Measurements from ENCODE around the gene RTN4R.
"Not testable (repeated sequence)": the region's sequence is repeated elsewhere in the genome, so short reads cannot be mapped to it uniquely, and the experiment has no call there.

The RTN4R gene

DNA sequence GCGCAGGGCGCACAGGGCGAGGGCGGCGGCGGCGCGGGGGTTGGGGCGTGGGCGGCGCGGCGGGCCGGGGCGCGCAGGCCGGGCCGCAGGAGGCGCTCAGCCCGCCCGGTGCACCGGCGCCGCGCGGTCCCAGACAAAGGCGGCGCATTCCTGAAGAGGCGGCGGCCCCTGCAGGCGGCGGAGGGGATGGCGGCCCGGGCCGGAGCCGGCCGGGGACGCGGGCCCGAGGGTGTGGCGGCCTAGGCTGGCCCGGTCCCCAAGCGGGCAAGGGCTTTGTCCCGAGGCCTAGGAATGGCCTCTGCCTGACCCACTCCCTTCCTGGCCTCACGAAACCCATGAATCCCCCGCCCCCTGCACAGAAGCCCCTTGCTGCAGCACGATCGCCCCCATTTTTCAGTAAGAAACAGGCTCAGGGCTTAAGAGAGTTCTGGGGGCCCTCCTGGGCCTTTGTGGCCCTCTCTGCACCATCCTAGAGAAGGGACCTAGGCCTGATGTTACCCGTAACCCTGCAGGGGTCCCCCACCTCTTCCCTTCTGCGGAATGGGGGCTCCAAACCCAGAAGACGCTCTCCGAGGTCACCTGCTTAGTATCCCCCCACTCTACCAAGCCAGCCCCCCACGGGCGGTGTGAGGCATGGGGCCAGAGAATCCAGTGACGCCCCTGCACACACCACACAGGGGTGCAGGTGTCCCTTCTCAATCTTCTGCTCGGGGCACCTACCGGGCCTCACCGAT, at the start of gene RTN4R:
Gene RTN4R, minus strand, starts transcription at position 40 of the 734 bp plus-strand sequence. CDS start 226 bp downstream, outside the sequence.
- no peak for DNase-seq (ENCODE audit: low read depth)

DNA sequence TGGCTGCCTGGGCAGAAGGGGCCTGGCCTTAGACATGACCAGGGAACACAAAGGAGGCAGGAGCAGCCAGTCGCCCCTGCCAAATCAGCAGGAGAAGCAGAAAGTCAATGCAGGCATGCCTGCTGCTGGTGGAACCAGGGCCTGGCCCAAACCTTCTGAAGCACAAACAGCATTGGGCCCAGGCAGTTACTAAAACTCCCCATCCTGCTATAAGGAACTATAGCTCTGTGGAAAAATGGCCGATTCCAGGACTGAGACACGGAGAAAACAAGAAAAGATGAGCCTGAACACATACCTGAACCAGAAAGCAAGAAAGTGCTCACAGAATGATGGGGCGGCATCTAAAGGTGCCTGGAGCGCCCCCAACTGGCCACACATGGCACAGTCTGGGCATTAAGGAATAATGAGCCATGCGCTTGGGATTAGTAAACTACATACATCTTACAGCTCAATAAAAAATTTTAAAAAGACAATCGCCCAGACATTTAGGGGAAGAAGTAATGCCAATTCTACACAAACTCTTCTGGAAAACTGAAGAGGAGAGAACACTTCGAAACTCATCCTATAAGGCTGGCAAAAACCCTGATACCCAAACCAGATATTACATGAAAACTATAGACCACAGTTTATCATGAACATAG, 49.4 kb upstream of the RTN4R start:
- not testable (repeated sequence) for DNase-seq (ENCODE audit: low read depth)

DNA sequence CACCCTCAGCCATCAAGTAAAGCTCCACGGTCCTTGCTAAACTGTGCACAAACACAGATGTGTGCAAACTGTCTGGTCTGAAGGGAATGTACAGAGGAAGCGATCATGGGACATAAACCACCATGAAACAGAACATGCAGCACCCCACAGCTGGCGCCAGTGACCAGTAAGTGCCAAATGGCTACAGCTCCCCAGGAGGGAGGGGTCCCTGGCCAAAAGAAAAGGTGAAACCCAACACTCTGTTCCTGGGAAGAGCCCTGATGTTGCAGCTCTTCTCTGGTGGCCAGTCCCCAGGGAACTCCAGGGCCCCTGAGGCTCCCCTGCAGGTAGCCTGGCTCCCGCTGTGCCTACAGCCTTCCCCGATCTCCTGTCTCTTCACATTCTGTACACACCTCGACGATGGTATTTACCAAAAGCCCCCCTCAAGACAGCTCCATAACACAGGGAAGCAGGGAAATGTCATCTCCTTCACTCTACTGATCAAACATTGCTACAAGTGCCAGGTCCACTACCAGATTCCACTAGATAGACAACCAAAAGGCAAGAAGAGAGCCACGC, 48.8 kb upstream of the RTN4R start:
- DNase-seq (ENCODE audit: low read depth): no peak

DNA sequence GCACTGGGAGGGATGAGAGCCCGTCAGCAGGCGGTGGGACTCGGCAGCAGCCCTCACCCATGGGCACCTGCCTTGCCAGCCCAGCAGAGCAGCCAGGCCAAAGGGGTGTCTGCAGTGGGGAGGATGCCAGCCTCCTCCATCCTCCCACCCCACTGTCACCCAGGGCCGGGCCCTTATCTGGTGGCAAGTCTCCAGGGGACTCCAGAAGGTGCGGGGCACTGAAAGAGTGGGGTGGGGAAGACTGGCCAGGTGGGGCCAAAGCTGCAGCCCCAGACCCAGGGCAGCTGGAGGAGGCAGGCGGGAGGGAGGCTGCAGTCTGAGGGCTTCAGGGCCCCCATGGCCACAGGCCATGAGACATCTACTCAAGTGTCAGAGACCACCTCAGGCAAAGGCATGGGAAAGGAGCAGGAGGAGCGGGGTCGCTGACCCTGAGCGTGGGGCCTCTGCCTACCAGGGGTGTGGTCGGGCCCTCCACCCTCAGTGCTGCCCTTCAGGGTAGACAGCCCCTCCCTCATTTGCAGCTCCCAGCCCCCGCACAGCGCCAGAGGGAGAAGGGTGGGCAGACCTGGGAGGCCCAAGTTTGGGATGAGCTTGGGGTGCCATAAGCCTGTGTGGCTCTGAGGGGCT, 48.2 kb upstream of the RTN4R start:
- no peak for DNase-seq (ENCODE audit: low read depth)

DNA sequence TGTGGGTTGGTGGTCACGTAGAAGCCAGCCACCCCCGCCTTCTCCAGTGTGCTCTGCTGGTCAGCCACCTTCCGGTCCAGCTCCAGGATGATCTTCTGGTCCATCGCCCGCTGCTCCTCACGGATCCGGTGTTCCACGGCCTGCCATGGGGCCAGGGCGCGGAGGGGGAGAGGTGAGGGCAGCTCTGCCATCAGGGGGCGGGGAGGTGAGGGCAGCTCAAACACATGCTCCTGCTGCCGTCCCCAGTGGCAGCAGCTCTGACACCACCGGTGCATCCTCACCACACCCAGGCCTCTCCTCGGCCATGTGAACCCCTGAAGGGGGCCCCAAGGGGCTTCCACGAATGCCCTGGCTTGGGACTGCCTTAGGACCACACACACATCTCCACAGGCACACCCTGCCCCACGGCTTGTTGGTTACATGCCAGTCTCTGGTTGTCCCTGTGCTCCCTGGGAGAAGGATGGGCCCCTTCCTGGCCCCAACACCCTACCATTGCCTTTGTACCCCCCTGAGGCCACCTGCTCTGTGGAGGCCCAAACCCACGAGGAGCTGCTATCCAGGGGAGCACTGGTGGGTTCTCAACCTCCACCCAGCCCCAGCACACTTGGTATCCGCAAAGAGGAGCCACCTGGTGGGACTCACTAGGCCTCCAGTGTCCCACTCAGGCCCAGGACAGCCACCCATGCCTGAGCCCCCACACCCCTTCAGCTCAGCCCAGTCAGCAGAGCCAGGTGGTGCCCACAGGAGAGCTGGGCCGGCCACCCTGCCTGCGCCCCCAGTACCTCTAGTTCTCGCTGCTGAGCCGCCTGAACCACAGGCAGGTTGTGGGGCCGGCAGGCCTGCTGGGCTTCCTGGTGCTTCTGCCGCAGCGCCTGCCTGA, 47.5 kb upstream of the RTN4R start:
- no peak for DNase-seq (ENCODE audit: low read depth)

DNA sequence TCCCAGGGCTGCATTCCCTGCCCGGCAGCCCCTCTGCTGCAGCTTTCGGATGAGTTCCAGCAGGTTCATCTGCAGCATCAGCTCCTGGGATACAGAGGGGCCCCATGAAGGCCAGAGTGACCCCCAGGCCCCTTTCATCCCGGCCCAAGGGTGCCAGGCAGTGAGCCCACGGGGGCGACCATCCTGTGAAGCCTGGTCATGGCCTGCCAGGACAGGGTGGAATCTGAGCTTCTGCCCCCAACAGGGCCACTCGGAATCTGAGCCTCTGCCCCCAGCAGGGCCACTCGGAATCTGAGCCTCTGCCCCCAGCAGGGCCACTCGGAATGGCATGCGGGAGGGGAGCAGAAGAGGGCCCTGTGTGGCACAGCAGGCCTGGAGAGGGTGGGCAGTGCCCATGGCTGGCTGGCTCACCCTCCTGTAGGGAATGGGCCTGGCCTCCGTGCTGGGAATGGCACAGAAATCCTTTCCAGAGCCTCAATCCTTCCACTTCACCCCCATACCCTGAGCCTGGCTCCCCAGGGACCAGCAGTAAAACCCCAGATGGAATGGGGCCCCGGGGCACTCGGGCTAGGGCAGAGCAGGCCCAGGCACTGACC, 46.7 kb upstream of the RTN4R start:
- not testable (repeated sequence) for DNase-seq (ENCODE audit: low read depth)

DNA sequence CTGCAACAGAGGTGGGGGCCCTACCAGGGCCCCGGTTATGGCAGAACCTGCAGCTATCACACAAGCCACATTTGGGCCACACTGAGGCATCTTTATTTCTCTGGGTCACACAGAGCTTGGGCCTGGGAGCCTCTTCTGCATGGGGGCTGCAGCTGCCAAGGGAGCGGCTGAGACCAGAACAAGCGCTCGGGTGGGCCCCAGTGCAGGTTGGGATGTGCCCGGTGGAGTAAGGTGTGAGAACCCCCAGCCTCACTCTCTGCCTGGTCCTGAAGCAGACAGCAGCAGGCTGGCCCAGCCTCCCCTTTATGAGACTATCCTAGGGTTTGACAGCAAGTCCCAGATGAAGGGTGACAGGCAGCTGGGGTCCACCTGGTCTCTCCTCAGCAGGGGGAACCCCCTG, 46.1 kb upstream of the RTN4R start:
- DNase-seq (ENCODE audit: low read depth): not testable (repeated sequence)

DNA sequence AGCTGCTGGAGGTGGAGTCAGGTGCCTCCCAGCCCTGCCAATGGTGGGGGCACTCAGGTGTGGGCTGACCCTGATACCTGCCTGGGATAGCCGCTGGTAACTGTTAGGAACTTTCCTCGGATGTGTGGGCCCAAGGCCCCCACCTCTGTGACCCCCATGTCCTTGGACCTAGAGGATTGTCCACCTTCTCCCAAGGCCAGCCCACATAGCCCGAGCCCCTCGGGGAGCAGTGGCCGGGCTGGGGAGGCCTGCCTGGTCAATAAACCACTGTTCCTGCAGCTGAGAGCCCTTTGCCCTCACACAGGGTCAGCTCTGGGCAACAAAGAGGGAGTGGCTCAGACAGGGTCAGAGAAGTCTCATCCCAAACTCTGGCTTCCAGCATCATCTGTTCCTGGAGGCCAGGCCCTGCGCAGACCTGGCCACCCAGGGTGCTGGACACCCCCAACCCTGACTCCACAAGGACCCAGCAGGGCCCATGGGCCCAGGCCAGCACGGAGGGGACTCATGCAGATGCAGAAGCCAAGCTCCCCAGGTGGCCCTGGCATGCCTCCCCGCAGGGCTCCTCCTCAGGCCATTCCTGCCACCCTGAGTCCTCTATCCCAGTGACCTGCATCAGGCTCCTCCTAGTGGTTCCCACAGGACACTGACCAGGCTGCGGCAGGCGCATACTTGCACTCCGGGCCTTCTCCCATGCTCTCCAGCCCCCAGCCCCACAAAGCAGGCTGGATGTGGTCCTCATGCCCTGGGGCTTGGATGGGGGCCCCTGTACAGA, 45.4 kb upstream of the RTN4R start:
- not testable (repeated sequence) for DNase-seq (ENCODE audit: low read depth)

DNA sequence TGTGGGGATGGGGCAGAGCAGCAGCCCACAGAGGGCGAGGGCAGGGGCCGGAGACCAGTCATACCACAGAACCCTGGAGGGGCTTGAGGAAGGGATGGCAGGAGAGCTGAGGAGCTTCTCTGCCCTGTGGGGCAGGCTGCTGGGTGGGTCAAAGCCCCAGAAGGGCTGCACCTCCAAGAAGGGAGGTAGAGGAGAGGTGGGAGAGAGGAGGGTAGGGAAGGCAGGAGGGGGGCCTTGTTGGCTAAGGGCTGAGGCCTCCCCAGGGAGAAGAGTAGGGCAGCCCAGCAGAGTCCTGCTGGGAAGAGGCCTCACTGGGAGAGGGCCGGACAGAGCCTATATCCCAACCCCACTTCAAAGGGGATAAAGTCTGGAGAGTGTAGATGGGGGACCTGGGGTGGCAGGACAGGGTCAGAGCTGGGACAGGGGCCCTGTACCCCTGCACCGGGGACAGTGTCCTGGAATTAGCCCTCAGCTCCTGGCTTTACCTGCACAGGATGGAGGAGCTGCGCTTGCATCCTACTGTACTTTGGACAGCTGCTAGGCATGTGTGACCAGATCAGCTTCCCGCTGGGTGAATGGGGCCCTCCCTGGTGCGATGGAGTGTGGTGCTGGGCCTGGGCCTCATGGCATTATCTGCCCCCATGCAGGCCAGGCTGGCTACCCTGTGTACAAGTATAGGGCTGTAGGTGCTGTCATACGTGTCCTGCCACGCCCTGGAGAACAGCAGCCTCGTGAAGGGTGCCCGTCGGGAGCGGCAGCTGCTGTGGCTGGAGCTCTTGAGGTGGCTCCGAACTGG, 44.5 kb upstream of the RTN4R start:
- no peak for DNase-seq (ENCODE audit: low read depth)

DNA sequence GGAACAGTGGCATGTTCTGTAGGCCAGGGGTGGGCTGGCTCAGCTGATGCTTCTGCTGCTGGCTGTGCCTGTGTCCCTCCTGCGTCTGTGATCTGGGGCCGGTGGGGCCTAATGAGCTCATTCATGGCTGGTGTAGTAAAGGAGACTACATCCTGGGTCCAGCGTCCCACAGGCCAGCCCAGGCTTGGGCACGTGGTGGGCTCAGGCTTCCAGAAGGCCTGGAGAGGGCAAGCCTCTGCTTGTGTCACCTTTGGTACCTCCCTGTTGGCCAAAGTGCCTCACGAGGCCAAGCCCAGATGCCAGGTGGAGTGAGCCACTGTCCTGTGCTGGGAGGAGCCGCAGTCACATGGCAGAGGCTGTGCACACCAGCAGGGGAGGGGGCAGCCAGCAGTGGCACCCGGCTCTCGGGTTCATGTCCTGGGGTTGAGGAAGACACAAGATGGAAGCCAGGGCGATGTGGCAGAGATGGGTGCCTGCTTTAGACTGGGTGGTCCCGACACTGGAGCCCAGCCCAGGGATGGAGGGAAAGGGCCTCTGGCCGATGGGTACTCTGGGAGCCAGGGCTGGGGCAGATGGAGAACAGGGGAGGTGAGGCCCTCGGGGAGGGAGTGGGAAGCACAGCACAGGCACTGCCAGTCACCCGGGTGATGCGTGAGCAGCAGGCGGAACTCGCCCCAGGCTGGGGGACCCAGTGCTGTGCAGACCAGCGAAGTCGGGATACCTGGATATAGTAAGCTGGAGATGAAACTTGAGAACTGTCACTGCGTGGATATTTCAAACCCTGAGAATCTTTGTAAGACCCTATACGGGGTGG, 43.3 kb upstream of the RTN4R start:
- not testable (repeated sequence) for DNase-seq (ENCODE audit: low read depth)

DNA sequence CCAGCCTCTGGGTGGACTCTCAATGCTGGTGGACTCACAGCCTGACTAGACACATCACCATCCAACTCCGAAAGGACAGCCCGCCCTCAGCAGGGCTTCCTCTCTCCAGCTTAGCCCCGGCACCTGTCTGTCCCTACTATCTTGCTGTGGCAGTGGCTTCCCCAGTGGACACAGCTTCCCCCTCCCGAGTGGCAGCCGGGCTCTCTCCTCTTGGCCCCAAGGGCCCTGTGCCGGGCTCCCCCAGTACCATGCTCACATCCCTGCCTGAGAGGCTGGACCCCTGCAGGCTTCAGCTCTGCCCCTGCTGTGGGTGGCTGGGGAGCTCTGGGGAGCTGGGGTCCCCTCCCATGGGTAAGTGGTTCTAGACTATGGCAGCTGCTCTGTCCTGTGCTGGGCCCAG, 42.7 kb upstream of the RTN4R start:
- not testable (repeated sequence) for DNase-seq (ENCODE audit: low read depth)

DNA sequence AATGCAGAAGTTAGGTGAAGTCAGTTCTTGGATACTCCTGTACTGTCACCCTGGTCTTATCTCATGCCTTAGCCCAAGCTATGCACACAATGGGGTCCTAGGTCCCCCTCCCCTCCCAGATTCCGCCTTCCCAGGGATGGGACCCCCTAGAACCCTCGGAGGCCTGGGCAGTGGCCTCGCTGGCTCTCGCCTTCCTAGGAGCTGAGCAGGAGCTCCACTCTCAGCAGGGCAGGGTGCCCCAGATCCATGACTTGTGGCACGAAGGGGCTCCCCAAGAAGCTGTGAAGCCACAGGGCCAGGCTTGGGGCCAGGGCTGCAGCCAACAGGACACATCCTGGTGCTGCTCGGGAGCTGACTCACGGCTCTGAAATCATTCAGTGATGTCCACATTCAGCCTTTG, 42.1 kb upstream of the RTN4R start:
- DNase-seq (ENCODE audit: low read depth): not testable (repeated sequence)

DNA sequence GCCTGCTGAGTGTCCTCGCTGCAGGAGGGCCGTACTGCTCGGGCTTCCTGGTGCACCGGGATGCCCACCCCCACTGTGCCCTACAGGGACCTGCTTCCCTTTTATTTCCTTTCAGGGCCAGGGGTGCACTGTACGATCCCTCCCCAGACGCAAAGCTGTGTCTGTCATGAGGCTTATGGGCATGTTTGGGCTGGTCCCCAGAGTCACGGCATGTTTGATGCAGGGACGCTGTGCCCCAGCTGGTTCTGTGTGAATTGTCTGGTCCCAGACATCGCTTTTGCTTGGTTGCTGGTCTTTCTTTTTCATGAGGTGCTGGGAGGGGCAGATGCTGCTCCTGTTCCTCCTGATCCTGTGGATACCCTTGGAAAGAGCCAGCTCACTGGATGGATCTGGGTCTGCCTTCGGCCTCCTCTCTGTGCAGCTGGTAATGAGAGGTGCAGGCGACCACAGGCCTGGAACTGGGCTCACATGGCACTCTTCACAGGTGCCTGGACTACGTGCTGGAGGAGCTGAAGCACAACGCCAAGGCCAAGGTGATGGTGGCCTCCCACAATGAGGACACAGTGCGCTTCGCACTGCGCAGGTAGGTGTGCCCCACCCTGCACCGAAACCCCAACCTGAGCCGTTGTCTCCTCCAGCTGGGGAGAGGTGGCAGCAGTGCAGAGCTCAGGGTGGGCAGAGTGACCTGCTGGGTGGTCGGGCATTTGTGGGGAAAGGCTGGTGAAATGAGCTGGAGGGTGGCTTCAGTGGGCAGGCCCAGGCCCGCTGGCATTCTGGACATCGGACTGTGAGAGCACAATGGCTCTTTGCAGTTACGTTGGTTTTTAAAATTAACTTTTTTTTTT, 40.9 kb upstream of the RTN4R start:
- DNase-seq (ENCODE audit: low read depth): not testable (repeated sequence)

DNA sequence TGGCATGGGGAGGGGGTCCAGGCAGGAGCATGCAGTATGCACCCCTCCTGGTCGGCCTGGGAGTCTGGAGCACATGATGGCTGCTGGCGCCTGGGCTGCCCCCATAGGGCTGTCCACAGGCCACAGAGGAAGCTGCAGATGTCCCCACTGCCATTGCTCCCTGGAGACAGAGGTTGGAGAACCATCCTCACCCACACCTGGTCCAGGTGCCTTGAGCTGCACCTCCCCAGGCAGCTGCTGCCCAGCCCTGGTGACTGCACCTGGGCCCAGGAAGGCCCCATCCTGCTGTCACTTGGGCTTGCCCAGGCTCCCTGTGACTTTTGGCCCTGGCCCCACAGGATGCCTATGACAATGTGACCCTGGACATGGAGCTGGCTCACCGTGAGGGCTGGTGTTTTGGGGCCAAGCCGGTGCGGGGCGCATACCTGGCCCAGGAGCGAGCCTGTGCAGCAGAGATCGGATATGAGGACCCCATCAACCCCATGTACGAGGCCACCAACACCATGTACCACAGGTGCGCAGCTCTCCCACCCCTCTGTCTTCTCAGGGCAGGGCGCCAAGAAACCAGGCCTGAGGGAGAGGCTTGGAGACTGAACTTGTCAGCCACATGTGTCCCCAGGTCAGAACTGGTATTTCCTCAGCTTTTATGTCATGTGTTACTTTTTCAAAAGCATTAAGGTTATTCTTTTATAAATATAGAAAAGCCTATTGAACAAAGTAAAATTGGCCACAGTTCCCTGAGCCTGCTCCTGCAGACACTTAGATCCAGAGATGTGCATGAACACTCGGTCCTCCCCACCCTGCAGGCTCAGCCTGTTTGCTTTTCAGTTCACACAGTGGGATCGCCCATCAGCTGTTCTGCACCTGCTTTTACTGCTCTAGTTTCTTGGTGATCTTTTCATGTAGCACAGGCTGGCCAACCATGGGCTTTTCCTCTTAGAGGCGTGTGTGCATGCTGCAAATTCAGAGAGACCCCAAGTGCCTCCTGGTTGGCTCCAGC, 39.6 kb upstream of the RTN4R start:
- not testable (repeated sequence) for DNase-seq (ENCODE audit: low read depth)

DNA sequence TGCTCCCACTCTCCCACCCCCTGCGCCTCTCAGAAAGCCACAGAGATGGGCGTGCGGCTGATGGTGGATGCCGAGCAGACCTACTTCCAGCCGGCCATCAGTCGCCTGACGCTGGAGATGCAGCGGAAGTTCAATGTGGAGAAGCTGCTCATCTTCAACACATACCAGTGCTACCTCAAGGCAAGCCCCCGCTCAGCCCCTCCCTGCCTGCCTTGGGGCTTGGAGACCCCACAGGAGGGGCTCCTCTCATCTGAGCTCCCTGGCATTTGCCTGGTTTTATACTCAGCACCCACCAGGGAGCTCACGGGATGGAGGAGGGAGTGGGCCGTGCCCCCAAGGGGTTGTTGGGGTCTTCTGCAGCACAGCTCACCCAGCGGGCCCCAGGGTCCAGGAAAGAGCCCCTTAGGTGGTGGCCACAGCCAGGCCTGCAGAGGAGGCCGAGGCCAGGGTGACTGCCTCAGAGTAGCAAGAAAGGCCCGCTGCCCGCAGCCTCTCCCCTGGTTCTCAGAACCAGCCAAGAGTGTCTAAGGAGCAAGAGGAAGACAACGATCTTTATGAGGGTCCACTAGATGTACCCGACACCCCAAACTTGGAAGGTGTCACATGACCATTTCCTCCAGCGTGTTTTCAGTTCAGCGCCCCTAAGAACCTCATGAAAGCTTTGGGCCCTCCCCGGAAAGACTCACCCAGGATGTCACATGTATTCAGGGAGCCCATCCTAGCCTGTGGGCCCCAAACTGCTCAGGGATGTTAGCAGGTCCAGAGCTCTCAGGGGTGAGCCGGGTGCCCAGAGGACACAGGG, 38.7 kb upstream of the RTN4R start:
- DNase-seq (ENCODE audit: low read depth): not testable (repeated sequence)
